GM10266 (cell line): ENCODE measurements around the gene SPATS2.

Experiments used
- DNase-seq: peaks from one replicate; pipeline ENCODE4 v3.0.0; 2012; ENCODE audit errors: extremely low spot score
- TF ChIP-seq, protein P1 (sequence below): IDR thresholded peaks from 2 replicates; pipeline ENCODE4 v1.5.1; 2012; ENCODE audit warnings: mild to moderate bottlenecking, low read depth; ENCODE audit not compliant: control insufficient read depth, insufficient read depth; ENCODE audit errors: missing control alignments

SPATS2 gene

DNA sequence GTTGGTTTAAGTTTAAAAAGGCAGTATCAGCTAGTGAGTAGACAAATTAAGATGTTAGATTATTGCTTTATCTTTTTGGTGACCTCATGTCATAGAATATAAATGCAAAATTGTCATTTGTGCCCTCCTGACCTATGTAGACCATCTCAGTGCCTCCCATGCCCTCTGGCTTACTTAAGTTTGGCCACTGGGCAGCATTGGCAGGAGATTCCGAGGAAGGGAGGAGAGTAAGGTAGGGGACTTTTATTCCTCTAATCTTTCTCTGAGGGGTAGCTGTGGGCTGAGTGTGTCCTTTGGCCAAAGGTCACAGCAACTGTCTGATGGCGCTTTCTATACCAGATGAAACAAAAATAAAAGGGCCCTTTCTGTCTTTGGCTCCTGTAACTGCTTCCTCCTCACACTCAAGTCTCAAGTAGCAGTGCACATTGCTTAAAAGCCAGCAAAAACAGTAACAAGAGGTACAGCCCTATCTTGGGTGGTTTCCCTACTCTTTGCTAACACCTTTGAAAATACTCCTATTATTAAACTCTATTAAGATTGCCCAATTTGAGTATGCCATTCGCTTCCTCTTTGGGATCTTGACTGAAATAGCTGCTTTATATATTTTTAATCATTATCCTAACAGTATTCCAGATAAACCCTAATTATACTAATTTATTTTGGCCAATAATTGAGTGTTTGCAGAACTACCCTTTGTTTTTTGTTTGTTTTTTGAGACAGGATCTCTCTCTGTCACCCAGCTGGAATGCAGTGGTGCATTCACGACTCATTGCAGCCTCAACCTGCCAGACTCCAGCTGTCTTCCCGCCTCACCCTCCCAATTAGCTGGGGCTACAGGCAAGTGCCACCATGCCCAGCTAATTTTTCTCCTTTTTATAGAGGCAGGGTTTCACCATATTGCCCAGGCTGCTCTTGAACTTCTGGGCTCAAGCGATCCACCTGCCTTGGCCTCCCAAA, 115.1 kb downstream of the SPATS2 start:
- peak; percentile 7 for DNase-seq
- TF ChIP-seq, protein P1, sequence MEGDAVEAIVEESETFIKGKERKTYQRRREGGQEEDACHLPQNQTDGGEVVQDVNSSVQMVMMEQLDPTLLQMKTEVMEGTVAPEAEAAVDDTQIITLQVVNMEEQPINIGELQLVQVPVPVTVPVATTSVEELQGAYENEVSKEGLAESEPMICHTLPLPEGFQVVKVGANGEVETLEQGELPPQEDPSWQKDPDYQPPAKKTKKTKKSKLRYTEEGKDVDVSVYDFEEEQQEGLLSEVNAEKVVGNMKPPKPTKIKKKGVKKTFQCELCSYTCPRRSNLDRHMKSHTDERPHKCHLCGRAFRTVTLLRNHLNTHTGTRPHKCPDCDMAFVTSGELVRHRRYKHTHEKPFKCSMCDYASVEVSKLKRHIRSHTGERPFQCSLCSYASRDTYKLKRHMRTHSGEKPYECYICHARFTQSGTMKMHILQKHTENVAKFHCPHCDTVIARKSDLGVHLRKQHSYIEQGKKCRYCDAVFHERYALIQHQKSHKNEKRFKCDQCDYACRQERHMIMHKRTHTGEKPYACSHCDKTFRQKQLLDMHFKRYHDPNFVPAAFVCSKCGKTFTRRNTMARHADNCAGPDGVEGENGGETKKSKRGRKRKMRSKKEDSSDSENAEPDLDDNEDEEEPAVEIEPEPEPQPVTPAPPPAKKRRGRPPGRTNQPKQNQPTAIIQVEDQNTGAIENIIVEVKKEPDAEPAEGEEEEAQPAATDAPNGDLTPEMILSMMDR: no peak

DNA sequence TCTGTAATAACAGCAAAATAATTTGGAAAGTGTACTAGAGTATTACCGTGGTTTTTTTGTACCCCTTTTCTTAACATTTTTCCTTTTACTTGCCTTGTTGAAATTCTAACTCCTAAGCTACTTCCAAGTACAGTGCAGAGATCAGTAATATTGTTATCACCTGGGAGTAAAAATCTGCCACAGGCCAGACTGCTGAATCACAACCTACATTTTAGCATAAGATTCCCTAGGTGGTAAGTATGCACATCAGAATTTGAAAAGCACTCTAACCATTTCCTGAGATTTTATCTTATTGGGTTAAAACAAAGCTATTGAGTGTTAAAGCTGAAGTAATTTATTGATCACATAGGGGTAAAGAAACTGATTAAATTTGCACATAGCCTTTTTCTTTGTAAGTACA, 116.4 kb downstream of the SPATS2 start:
- TF ChIP-seq, protein P1: no peak
- DNase-seq: no peak

DNA sequence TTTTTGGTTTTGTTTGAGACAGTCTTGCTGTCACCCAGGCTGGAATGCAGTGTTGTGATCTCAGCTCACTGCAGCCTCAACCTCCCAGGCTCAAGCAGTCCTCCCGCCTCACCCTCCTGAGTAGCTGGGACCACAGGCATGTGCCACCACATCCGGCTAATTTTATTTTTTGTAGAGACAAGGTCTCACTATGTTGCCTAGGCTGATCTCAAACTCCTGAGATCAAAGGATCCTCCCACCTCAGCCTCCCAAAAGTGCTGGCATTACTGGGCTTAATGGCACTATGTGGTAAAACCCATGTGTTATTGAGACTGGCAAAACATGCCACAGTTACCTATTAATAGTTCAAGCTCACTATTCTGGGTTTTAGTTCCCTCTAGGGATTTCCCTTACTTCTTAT, 120.3 kb downstream of the SPATS2 start:
- DNase-seq: no peak
- TF ChIP-seq, protein P1: no peak

DNA sequence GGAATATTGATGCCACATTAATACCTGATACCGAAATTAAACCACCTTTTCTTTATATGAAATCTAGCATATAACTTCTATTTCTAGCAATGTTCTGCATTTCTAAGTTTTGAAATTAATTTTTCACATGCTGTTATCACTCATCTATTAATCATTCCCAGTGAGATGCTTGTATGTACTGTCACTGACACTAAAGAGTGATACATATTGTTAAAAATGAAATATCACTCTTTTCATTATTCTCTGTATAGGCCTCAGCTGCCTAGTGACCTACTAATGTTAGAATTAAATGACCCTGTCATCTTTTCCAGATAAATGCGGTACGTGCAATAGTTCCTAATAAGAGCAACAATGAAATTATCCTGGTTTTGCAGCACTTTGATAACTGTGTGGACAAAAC, 121.9 kb downstream of the SPATS2 start:
- no peak for DNase-seq
- TF ChIP-seq, protein P1: no peak

- TF ChIP-seq, protein P1: no peak
- no peak for DNase-seq
Measured at GRCh38 chr12:49489720-49490119, 122.5 kb downstream of the SPATS2 start.

DNA sequence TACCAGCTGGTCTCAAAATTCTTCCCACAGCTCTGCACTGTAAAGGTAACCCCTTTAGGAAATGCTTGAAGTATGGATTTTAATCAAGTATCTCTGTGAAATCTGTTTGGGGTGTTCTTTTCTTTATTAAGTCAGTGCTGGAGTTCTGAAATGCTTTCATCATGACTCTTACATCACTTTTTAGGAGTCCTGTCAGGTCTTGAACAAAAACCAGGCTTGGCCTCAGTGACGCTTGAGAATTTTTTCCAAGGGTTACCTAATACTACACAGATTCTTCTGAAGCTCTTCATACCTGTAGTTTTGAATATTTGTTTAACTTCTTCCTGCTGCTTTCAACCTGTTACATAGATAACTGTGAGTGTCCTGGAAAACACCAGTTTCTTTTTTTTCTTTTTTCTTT, 124.6 kb downstream of the SPATS2 start:
- DNase-seq: no peak
- TF ChIP-seq, protein P1: no peak

GRCh38 chr12:49493900-49494299, 126.6 kb downstream of the SPATS2 start:
- DNase-seq: no peak
- TF ChIP-seq, protein P1: no peak
